Esophagus squamous epithelium (tissue), 4 donors: ENCODE measurements around the gene UBXN4.

Experiments
- CTCF ChIP-seq, 6 experiments: fragments of 450-650 bp in 4 of 6; fragments of 200-600 bp in 2 of 6; sonication (generic) in 2 of 6; IDR thresholded peaks; one replicate each; pipeline ENCODE4 v1.5.1; 2016 to 2019; ENCODE audit warnings: antibody characterized with exemption in 6 of 6, mild to moderate bottlenecking in 4 of 6, moderate library complexity in 4 of 6
- POLR2A ChIP-seq, 4 donors: fragments of 450-650 bp; IDR thresholded peaks; one replicate each; pipeline ENCODE4 v1.6.1; 2017; ENCODE audit warnings: antibody characterized with exemption in 4 of 4, mild to moderate bottlenecking in 4 of 4, moderate library complexity in 3 of 4

DNA sequence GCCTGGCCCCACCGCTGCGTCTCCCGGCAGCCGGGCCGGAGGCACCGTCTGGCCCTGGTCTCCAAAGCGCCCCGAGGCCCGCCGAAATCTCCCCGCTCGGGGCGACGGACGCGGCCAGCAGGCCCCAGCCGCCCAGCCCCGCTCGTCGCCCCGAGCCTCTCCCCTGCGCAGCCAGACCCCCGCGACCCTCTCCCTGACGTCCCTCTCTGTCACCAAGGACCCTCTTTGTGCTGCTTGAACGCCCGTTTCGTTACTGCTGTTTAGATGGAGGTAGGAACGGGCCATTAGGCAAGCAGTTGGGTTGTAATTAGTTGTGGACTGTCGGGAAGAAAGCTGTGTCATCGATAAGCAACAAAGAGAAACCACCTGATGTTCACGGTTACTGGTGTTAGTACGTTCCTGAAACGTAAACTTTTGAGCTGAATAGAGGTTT, 686 bp downstream of the UBXN4 start:
- no peak for TF ChIP-seq CTCF (IDR thresholded peaks at IDR 0.05)
- peak in 1 of 4 donors; percentile 34 for TF ChIP-seq POLR2A (IDR thresholded peaks at IDR 0.05)
